Right lobe of liver (tissue), 4 donors: ENCODE data around the gene SYT1.

Experiments used
- CTCF ChIP-seq, 4 donors: fragments of 200-600 bp in 3 of 4; fragments of 450-650 bp in 1 of 4; IDR thresholded peaks; one replicate each; pipeline versions ENCODE4 v1.5.1 to v1.8.0; 2016 to 2022; ENCODE audit warnings: antibody characterized with exemption in 4 of 4, mild to moderate bottlenecking in 2 of 4
- POLR2A ChIP-seq: fragments of 450-650 bp; IDR thresholded peaks from one replicate; pipeline ENCODE4 v1.6.1; 2017; ENCODE audit warnings: antibody characterized with exemption, mild to moderate bottlenecking
- donor health status: DM: no; HTN: no; CAD: no.
- donor health status: DM: no; HTN: no; CAD: no.
- donor health status: DM: no; HTN: yes; CAD: no.

- TF ChIP-seq CTCF (IDR thresholded peaks at IDR 0.05) (no peak), POLR2A (no peak)
Observed at GRCh38 chr12:79250186-79250585, 385.6 kb downstream of the SYT1 start.
